Gastroesophageal sphincter (tissue), 4 donors: ENCODE data around the gene UTP25. TPM values are rescaled to one million over a fixed set of nuclear protein-coding genes. Genes with fewer than 3 reads are reported as not detected.

ENCODE experiments used
- ATAC-seq: fragments of 150-250 bp; one replicate; pipeline ENCODE4 v1.9.1; 2016; ENCODE audit warnings: mild to moderate bottlenecking, moderate library complexity
- H3K27ac ChIP-seq, 4 donors: fragments of 200-600 bp; sonication (generic) in 3 of 4; 1 replicate in 3 of 4; 2 replicates in 1 of 4; pipeline ENCODE4 v1.5.1; 2016 to 2019
- H3K27me3 ChIP-seq: fragments of 200-600 bp; sonication (generic); one replicate; pipeline ENCODE4 v1.5.1; 2019
- H3K36me3 ChIP-seq, 2 donors: fragments of 200-600 bp; sonication (generic); one replicate each; pipeline ENCODE4 v1.5.1; 2019; ENCODE audit warnings: control low read depth in 1 of 2
- H3K4me1 ChIP-seq, 3 donors: fragments of 200-600 bp; sonication (generic); 1 replicate in 2 of 3; 2 replicates in 1 of 3; pipeline ENCODE4 v1.5.1; 2016 to 2019; ENCODE audit warnings: control low read depth in 2 of 3
- H3K4me3 ChIP-seq, 2 donors: fragments of 200-600 bp; sonication (generic); one replicate each; pipeline ENCODE4 v1.5.1; 2019; ENCODE audit warnings: mild to moderate bottlenecking in 1 of 2, moderate library complexity in 1 of 2
- H3K9me3 ChIP-seq, 3 donors: fragments of 200-600 bp; sonication (generic); one replicate each; pipeline ENCODE4 v1.5.1; 2017 to 2019; ENCODE audit warnings: control low read depth in 2 of 3
- EP300 ChIP-seq: sonication (generic); formaldehyde crosslinking; IDR thresholded peaks from one replicate; pipeline ENCODE4 v1.6.1; 2017; ENCODE audit warnings: antibody characterized with exemption, mild to moderate bottlenecking
- POLR2A ChIP-seq, 2 donors: fragments of 450-650 bp; IDR thresholded peaks; one replicate each; pipeline ENCODE4 v1.6.1; 2017; ENCODE audit warnings: antibody characterized with exemption in 2 of 2, mild to moderate bottlenecking in 2 of 2, moderate library complexity in 1 of 2
- POLR2AphosphoS5 ChIP-seq: sonication (generic); formaldehyde crosslinking; IDR thresholded peaks from one replicate; pipeline ENCODE4 v1.6.1; 2017; ENCODE audit warnings: antibody characterized with exemption
- WGBS, 2 donors: methylation state at CpG; one replicate each; pipeline ENCODE4 v1.1.5; 2018; ENCODE audit warnings: low coverage in 1 of 2; 5-methylcytosine and 5-hydroxymethylcytosine counted together
- total RNA-seq, 4 donors: library from RNA; depleted of rRNA; stranded (reverse); fragments of >200 nt; gene quantifications; one replicate each; pipeline ENCODE4 v1.1.0, GENCODE V29; 2016
- TF ChIP-seq, protein P1 (sequence below), 4 experiments: fragments of 200-600 bp in 2 of 4; fragments of 450-650 bp in 2 of 4; sonication (generic) in 1 of 4; IDR thresholded peaks; one replicate each; pipeline ENCODE4 v1.5.1; 2017 to 2019; ENCODE audit warnings: antibody characterized with exemption in 4 of 4, mild to moderate bottlenecking in 2 of 4, moderate library complexity in 2 of 4

The UTP25 gene
- total RNA-seq, 4 donors from 2014 or later = 4.5 to 8.7 (median 8.0) TPM

DNA sequence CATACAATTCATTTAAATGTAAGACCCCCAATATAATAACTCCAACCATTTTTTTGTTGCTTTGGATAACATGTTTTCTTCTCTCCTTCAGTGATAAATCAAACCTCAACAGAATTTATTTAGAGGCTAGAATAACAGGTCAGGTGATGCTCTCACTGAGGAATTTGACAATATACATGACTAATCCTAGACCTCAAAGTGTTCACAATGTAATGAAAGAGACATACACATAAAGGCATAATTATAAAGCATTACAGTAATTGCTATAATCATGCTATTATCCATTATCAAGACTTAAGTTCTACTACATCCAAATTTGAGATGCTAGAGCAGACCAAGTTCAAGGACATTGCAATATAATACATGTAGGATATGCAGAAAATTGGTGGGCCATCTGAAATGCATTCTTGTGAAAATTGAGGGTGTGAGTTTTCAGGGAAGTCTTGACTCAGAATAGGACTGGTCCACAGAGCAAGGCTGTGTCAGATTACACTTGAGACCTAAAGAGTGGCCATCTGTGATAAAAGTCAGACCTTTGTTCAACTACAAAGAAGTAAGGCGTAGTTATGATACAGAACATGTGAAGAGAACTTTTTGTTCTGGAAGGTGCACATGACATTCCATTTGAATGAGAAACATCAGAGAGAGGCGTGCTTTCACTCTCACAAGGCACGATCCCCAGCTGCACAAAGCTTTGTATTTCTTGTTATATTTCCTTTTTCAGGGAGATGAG is 45.5 kb downstream of the UTP25 start:
- 49 to 79% methylated on average over 3 of the region's 3 CpGs for WGBS, 2 donors
- H3K36me3 ChIP-seq = no peaks in the 10 kb centered on the region
- TF ChIP-seq EP300 (no peak), POLR2AphosphoS5 (no peak), POLR2A (IDR thresholded peaks at IDR 0.05) (no peak)
- TF ChIP-seq, protein P1, sequence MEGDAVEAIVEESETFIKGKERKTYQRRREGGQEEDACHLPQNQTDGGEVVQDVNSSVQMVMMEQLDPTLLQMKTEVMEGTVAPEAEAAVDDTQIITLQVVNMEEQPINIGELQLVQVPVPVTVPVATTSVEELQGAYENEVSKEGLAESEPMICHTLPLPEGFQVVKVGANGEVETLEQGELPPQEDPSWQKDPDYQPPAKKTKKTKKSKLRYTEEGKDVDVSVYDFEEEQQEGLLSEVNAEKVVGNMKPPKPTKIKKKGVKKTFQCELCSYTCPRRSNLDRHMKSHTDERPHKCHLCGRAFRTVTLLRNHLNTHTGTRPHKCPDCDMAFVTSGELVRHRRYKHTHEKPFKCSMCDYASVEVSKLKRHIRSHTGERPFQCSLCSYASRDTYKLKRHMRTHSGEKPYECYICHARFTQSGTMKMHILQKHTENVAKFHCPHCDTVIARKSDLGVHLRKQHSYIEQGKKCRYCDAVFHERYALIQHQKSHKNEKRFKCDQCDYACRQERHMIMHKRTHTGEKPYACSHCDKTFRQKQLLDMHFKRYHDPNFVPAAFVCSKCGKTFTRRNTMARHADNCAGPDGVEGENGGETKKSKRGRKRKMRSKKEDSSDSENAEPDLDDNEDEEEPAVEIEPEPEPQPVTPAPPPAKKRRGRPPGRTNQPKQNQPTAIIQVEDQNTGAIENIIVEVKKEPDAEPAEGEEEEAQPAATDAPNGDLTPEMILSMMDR (IDR thresholded peaks at IDR 0.05) = no peak
- no peak overlapping the region for H3K27ac ChIP-seq
- no peaks in the 10 kb centered on the region for H3K4me1 ChIP-seq
- peaks cover 9% of the 10 kb centered on the region for H3K27me3 ChIP-seq
- H3K4me3 ChIP-seq = no peak overlapping the region
- no peaks in the 10 kb centered on the region for H3K9me3 ChIP-seq
- ATAC-seq = no peak

- TF ChIP-seq POLR2AphosphoS5 = no peak
- TF ChIP-seq, protein P1 (IDR thresholded peaks at IDR 0.05) = no peak
- TF ChIP-seq EP300 = no peak
- no peak for TF ChIP-seq POLR2A (IDR thresholded peaks at IDR 0.05)
- Histone ChIP-seq H3K4me1 (no peaks in the 10 kb centered on the region), H3K36me3 (no peaks in the 10 kb centered on the region), H3K9me3 (no peaks in the 10 kb centered on the region), H3K27ac (no peak overlapping the region), H3K27me3 (peaks cover 24% of the 10 kb centered on the region), H3K4me3 (no peak overlapping the region)
- no peak for ATAC-seq
- WGBS, 2 donors = 46 to 50% methylated on average over 4 to 7 of the region's 7 CpGs
Measured at GRCh38 chr1:209875515-209875914, 47.7 kb downstream of the UTP25 start.

GRCh38 chr1:209876078-209876800 is 48.5 kb downstream of the UTP25 start:
- WGBS, 2 donors = 78 to 79% methylated on average over 3 to 6 of the region's 6 CpGs
- H3K9me3 ChIP-seq = no peaks in the 10 kb centered on the region
- no peak overlapping the region for H3K4me3 ChIP-seq
- no peak for ATAC-seq
- no peak overlapping the region for H3K27ac ChIP-seq
- H3K4me1 ChIP-seq = no peaks in the 10 kb centered on the region
- H3K27me3 ChIP-seq = peaks cover 30% of the 10 kb centered on the region
- no peaks in the 10 kb centered on the region for H3K36me3 ChIP-seq
- TF ChIP-seq, protein P1 (IDR thresholded peaks at IDR 0.05) = no peak
- TF ChIP-seq POLR2A (IDR thresholded peaks at IDR 0.05) = no peak
- TF ChIP-seq EP300 = no peak
- no peak for TF ChIP-seq POLR2AphosphoS5

GRCh38 chr1:209877087-209877764 is 49.5 kb downstream of the UTP25 start:
- no peak for TF ChIP-seq POLR2AphosphoS5
- TF ChIP-seq POLR2A (IDR thresholded peaks at IDR 0.05) = no peak
- peaks cover 29% of the 10 kb centered on the region for H3K27me3 ChIP-seq
- no peak for ATAC-seq
- H3K9me3 ChIP-seq = no peaks in the 10 kb centered on the region
- WGBS, 2 donors = 95% methylated on average over 2 of the region's 2 CpGs; no CpG with 5 or more reads in 1 of the 2 donors
- no peak overlapping the region for H3K27ac ChIP-seq
- H3K4me1 ChIP-seq = no peaks in the 10 kb centered on the region
- H3K36me3 ChIP-seq = no peaks in the 10 kb centered on the region
- H3K4me3 ChIP-seq = no peak overlapping the region

- no peak for ATAC-seq
- 100% methylated on average over 1 of the region's 1 CpG; no CpG with 5 or more reads in 1 of the 2 donors for WGBS, 2 donors
- no peak for TF ChIP-seq POLR2AphosphoS5
- TF ChIP-seq, protein P1 (IDR thresholded peaks at IDR 0.05) = no peak
- no peak for TF ChIP-seq EP300
- TF ChIP-seq POLR2A (IDR thresholded peaks at IDR 0.05) = no peak
Measured at GRCh38 chr1:209878964-209879363, 51.2 kb downstream of the UTP25 start.

More at GRCh38 chr1:209878964-209879363, 51.2 kb downstream of the UTP25 start:
- no peak overlapping the region for H3K27ac ChIP-seq
- H3K27me3 ChIP-seq = peaks cover 30% of the 10 kb centered on the region
- no peak overlapping the region for H3K4me3 ChIP-seq
- no peaks in the 10 kb centered on the region for H3K36me3 ChIP-seq
- no peaks in the 10 kb centered on the region for H3K9me3 ChIP-seq
- H3K4me1 ChIP-seq = no peaks in the 10 kb centered on the region
